Kidney epithelial cell (primary cell): ENCODE data around the gene BTBD16. TPM values are rescaled to one million over a fixed set of nuclear protein-coding genes. Genes with fewer than 3 reads are reported as not detected.

Experiments used
- DNase-seq: peaks from one replicate; pipeline ENCODE4 v3.0.0-alpha.2; 2010; ENCODE audit warnings: low read depth
- H3K27me3 ChIP-seq: 2 replicates; pipeline ENCODE4 v1.6.0; 2011; ENCODE audit warnings: low read length; ENCODE audit not compliant: control insufficient read depth, insufficient read depth
- H3K36me3 ChIP-seq: 2 replicates; pipeline ENCODE4 v1.5.1; 2011; ENCODE audit warnings: low read length; ENCODE audit not compliant: control insufficient read depth, insufficient read depth
- H3K4me3 ChIP-seq: 2 replicates; pipeline ENCODE4 v1.5.1; 2011; ENCODE audit warnings: low read depth, mild to moderate bottlenecking, control low read depth, low read length
- CTCF ChIP-seq: IDR thresholded peaks from 2 replicates; pipeline ENCODE4 v1.5.1; 2011; ENCODE audit warnings: mild to moderate bottlenecking, moderate library complexity, low read length, control low read depth, inconsistent platforms; ENCODE audit not compliant: insufficient read depth, poor library complexity, severe bottlenecking
- total RNA-seq: library from RNA; depleted of rRNA; stranded (reverse); fragments of >200 nt; gene quantifications from 2 replicates; pipeline ENCODE4 v1.2.3, GENCODE V29; 2015

The BTBD16 gene
- total RNA-seq, 1 donor from 2014 or later = 2.0 TPM

GRCh38 chr10:122285506-122286444, 14.7 kb downstream of the BTBD16 start:
- H3K27me3 ChIP-seq = no peaks in the 10 kb centered on the region

GRCh38 chr10:122286867-122287266, 15.8 kb downstream of the BTBD16 start:
- Histone ChIP-seq H3K4me3 (no peak overlapping the region), H3K36me3 (no peaks in the 10 kb centered on the region), H3K27me3 (no peaks in the 10 kb centered on the region)
- TF ChIP-seq CTCF = no peak
- DNase-seq = peak; percentile 75

More at GRCh38 chr10:122285506-122286444, 14.7 kb downstream of the BTBD16 start:
- no peaks in the 10 kb centered on the region for H3K36me3 ChIP-seq
- H3K4me3 ChIP-seq = no peak overlapping the region
- no peak for DNase-seq
- TF ChIP-seq CTCF = no peak

- no peak for TF ChIP-seq CTCF
- no peaks in the 10 kb centered on the region for H3K36me3 ChIP-seq
- H3K4me3 ChIP-seq = no peak overlapping the region
- H3K27me3 ChIP-seq = no peaks in the 10 kb centered on the region
- no peak for DNase-seq
Measured at GRCh38 chr10:122287570-122287969, 16.5 kb downstream of the BTBD16 start.

GRCh38 chr10:122288262-122288661, 17.2 kb downstream of the BTBD16 start:
- no peak for TF ChIP-seq CTCF
- Histone ChIP-seq H3K4me3 (no peak overlapping the region), H3K27me3 (no peaks in the 10 kb centered on the region), H3K36me3 (no peaks in the 10 kb centered on the region)
- DNase-seq = no peak

- no peak for DNase-seq
- H3K36me3 ChIP-seq = no peaks in the 10 kb centered on the region
- no peak overlapping the region for H3K4me3 ChIP-seq
- H3K27me3 ChIP-seq = no peaks in the 10 kb centered on the region
- TF ChIP-seq CTCF = no peak
Measured at GRCh38 chr10:122288917-122289316, 17.8 kb downstream of the BTBD16 start.

- no peaks in the 10 kb centered on the region for H3K36me3 ChIP-seq
- H3K27me3 ChIP-seq = no peaks in the 10 kb centered on the region
- no peak for DNase-seq
- H3K4me3 ChIP-seq = no peak overlapping the region
- TF ChIP-seq CTCF = no peak
Measured at GRCh38 chr10:122290334-122290733, 19.2 kb downstream of the BTBD16 start.
